GM18499 (cell line): Measurements from ENCODE around the gene POLE2.
"Not testable (repeated sequence)": the region's sequence is repeated elsewhere in the genome, so short reads cannot be mapped to it uniquely, and the experiment has no call there.

Source experiments
- ATAC-seq: cut with Tn5 transposase; IDR thresholded peaks from one replicate; pipeline ENCODE4 v1.9.1; 2021; ENCODE audit warnings: moderate number of reproducible peaks; ENCODE audit not compliant: insufficient read depth, unreplicated experiment

Gene POLE2, protein sequence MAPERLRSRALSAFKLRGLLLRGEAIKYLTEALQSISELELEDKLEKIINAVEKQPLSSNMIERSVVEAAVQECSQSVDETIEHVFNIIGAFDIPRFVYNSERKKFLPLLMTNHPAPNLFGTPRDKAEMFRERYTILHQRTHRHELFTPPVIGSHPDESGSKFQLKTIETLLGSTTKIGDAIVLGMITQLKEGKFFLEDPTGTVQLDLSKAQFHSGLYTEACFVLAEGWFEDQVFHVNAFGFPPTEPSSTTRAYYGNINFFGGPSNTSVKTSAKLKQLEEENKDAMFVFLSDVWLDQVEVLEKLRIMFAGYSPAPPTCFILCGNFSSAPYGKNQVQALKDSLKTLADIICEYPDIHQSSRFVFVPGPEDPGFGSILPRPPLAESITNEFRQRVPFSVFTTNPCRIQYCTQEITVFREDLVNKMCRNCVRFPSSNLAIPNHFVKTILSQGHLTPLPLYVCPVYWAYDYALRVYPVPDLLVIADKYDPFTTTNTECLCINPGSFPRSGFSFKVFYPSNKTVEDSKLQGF

DNA sequence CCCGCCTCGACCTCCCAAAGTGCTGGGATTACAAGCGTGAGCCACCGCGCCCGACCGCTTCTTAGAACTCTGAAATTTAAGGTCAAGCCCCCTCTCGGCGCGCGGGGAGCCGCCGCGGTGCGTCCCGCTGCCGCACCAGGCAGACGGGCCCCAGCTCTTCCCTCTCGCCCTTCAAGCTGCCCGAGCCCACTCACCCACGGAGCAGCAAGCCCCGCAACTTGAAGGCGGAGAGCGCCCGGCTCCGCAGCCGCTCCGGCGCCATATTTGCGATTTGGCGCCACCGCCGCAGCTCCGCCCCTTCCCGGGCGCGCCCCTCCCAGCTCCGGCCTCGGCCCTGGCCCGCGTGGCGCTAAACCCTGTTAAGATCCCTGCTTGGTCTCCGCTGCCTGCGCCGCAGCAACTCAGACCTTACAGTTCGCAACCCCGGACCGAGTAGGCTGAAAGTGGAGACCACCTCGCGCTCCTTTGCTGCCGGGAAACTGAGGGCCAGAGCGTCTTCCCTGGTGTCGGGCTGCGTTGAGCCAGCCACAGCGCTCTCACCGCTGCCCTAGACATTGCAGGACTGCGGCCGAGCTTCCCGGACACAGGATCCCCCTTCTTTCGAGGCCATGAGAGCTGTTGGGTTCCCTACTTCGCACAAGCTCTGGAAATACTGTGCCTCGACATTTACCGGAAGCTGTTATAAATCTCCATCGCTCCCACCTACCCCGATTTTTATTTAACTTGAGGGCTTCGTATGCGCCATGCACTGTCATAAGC is at the start of gene POLE2:
Gene POLE2, minus strand, starts transcription at position 273 of the 759 bp plus-strand sequence. Its CDS starts 11 bp downstream, at position 262.
- peak; percentile 41 for ATAC-seq

DNA sequence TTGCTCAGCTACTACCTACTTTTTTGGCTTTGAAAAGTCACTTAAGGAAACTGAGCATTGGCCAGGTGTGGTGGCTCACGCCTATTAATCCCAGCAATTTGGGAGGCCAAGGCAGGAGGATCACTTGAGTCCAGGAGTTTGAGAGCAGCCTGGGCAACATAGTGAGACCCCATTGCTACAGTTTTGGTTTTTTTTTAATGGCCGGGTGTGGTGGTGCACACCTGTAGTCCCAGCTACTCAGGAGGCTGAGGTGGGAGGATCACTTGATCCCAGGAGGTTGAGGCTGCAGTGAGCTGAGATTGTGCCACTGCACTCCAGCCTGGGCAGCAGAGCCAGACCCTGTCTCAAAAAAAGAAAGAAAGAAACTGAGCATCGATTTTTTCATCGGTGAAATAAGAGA is 47.7 kb upstream of the POLE2 start:
- ATAC-seq, result not testable (repeated sequence)

DNA sequence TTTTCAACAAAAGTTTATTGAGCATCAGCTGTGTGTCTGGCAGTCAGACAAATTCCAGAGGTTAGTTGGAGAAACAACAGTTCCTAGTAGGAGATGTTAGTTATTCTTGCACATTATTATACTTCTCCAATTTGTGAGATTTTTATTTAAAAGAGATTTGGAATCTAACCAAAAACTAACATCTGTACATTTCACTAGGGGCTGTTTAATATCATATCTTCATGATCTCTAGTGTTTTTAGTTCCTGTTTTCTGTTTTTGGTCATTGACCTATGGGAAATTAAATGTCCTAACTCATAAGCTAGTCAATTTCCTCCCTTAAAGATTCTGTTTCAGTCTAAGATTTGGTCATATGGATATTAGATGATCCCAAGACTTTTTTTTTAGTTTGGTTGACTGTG is 45.8 kb upstream of the POLE2 start:
- ATAC-seq, result no peak

DNA sequence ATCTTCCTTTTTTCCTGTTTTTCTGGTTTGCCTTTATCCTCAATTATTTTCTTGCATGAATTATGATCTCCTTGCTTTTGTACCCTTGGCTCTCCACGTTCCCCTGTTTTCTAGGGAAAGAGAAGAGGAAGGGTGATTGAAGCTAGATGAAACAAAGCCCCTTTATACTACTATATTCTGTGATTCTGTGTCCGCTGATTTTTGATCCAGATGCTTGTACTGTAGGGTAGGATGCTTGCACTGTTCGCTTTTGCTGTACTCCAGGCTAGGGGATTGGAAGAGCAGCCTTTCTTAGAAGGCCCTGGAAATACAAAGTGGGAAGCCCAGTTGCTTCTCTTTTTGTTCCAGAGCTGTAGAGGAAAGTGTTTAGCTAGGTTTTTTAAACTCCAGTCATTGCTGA is 44.9 kb upstream of the POLE2 start:
- ATAC-seq, result no peak

DNA sequence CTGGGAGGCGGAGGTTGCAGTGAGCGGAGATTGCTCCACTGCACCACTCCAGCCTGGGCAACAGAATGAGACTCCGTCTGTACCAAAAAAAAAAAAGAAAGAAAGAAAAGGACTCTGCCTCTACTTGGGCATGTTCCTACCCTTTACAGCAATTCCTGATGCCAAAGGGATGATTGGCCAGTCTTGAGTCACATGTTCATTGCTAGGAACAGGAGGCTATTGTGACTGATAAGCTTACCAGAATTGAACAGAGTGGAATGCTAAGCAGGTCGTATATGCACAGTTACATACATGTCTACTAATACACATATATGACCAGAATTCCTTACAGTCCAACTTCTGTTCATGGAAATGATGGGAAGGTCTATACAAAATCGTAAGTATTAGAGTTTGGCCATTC is 39.2 kb upstream of the POLE2 start:
- ATAC-seq, result no peak

DNA sequence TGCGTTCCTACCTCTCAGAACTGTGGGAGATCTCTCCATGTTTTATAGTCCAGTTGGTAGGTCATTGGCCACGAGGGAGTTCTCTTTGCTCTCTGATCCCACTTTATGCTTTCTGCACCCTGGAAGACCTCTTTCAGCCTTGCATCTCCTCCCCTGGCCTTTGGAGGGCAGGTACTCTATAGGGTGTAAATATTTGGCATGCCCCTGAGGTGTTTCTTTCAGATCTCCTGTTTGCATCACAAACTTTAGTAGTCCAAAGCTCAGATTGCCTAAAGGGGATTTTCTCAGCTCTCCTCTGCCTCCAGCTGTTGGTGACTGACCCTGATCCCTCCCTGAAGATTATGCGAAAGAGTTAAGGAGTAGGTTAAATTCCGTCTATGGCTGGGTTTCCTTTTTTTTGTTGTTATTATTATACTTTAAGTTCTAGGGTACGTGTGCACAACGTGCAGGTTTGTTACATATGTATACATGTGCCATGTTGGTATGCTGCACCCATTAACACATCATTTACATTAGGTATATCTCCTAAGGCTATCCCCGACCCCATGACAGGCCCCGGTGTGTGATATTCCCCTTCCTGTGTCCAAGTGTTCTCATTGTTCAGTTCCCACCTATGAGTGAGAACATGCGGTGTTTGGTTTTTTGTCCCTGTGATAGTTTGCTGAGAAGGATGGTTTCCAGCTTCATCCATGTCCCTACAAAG is 33.9 kb upstream of the POLE2 start:
- ATAC-seq, result not testable (repeated sequence)

DNA sequence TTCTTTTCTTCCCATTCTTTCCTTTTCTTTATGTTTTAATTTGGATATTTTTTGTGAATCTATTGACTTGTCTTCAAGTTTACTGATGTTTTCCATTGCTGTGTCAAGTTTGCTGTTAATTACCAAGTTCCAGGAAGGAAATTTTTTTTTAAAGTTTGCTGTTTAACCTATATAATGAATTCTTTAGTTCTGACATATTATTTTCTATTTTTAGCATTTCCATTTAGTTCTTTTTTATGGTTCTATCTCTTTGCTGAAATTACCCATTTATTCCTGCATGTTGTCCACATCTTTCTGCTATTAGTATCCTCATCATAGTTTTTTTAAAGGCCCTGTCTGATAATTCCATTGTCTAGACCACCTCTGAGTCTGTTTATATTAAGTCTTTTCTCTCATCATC is 32.7 kb upstream of the POLE2 start:
- no peak for ATAC-seq

DNA sequence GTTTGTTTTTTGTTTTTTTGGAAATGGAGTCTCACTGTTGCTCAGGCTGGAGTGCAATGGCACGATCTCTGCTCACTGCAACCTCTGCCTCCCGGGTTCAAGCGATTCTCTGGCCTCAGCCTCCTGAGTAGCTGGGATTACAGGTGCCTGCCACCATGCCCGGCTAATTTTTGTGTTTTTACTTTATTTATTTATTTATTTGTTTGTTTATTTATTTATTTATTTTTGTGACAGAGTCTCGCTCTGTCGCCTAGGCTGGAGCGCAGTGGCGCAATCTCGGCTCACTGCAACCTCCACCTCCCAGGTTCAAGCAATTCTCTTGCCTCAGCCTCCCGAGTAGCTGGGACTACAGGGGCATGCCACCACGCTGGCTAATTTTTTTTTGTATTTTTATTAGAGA is 23.0 kb upstream of the POLE2 start:
- not testable (repeated sequence) for ATAC-seq

DNA sequence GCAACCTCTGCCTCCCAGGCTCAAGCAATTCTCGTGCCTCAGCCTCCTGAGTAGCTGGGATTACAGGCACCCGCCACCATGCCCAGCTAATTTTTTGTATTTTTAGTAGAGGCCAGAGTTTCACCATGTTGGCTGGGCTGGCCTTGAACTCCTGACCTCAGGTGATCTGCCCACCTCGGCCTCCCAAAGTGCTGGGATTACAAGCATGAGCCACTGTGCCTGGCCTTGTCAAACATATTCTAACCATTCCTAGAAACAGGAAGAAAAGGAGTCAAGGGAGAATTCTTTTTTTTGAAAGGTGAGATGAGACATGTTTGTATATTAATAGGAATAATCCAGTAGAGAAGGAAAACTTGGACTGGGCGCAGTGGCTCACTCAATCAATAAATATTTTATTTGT is 16.5 kb upstream of the POLE2 start:
- ATAC-seq, result not testable (repeated sequence)

DNA sequence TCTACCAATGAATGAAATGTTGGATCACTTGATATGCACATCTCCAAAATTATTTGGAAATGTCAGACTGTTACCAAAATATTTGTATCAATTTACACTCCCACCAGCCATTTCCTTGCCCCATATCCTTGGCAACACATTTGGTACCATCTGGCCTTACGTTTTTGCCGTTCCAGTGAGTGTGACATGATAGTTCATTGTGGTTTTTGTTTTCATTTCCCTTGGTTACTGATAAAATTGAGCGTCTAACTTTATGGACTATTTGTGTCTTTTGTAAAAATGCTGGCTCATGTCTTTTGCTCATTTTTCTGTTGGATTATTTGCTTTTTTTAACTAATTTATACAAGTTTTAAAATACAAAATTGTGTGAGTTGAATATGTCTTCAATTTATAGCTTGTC is 16.0 kb upstream of the POLE2 start:
- ATAC-seq, result no peak

DNA sequence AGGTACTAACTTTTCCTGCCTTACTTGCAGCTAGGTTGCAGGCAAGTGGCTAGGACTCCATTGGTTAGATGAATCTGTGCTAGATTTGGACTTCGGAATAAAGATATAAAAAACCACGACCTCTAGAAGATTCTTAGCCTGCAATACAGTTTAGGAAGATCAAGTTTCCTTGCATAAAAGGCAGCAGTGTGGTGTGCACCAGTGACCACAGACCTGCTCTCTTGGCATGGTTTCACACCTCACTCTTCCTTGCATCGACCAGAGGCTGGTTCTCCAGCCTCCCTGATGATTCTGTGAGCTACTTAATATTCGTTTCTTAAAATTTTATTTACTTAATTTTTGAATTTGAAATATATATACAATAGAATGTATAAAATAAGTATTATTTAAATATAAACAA is 14.7 kb upstream of the POLE2 start:
- no peak for ATAC-seq

DNA sequence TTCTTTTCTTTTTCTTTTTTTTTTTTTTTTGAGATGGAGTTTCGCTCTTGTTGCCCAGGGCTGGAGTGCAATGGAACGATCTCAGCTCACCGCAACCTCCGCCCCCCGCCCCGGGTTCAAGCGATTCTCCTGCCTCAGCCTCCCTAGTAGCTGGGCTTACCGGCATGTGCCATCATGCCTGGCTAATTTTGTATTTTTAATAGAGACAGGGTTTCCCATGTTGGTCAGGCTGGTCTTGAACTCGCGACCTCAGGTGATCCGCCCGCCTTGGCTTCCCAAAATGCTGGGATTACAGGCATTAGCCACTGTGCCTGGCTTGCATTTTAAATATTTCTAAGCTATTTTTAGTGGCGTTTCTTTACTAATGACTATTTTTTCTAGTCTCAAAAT is 5.7 kb upstream of the POLE2 start:
- not testable (repeated sequence) for ATAC-seq

DNA sequence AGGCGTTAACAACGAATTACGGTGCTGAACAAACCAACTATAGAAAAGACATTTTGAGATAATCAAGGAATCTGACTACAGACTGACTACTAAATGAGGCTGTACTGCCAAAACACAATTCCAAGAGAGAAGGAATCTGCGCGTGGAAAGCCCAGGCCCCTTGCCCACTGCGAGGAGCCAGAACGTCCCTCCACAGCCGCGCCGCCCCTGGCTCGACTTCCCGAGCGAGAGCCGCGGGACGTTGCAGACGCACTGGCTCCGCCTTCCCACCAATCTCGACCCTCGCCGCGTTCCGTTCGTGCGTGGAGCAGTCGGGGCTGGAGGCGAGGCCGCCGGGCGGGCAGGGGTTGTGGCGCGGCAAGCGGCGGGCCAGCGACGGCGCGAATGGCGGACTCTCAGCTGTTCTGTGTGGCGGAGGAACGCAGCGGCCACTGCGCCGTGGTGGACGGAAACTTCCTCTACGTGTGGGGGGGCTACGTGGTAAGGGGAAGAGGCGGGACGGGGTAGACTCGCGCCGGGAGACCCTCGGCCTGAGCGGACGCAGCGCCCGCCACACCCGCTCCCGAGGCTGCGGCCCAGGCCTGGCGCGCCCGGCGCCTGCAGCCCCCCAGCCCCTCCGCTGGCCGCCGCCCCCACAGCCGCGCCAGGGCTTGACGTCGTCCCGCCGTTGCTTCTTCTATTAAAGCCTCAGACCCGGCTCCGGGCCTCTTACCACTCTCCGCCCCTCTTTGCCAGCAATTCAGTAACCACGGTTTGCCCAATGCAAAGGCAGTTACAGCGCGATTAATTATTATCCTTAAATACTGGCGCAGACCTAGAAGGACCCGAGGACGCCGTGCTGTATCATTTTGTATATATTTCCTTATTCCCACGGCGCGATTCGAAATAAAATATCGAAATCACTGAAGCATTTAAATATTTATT is 5.1 kb upstream of the POLE2 start, which contains the start of gene KLHDC1:
Gene KLHDC1, plus strand, starts transcription at position 310 of the 924 bp plus-strand sequence. Its CDS starts 75 bp downstream, at position 385.
- ATAC-seq, result peak; percentile 41

DNA sequence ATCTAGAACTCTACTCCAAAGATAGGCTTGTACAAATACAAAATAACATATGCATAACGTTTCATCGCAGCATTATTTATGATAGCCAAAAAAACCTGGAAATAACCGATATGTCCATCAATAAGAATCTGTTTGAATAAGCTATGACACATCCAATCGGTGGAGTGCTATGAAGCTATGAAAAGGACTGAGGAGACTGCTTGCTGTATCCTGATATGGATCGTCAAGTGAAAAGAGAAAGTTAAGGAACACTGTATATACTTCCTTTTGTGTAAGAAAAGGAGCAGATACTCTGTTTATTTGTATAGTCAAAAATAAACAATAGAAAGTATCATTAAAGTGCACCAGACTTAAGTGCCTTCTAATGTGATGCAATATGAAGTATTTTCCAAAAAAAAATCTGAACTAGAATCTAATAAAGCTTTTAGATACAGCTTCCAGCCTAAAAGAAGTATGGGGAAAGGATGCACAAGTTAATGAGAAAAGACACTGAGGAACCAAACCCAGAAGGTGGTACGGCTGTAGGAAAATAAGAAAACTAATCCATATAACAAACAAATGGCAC is 4.3 kb upstream of the POLE2 start:
- ATAC-seq, result no peak

DNA sequence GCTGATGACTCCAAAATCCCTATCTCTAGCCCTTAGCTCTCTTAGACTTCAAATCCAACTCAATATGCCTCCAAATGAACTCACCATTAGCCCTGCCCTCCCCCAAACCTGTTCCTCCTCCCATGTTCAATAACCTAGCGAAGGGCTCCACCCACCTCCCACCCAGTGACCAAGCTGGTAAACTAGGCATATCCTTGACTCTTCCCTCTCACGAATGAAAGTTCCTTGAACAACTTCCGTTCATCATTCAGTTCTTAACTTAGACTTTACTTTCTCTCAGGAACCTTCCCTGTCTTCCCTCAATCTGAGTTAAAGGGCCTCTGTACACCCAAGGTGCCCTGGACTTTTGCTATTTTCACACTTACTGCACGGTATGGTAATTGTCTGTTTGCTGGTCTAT is 3.0 kb upstream of the POLE2 start:
- no peak for ATAC-seq

DNA sequence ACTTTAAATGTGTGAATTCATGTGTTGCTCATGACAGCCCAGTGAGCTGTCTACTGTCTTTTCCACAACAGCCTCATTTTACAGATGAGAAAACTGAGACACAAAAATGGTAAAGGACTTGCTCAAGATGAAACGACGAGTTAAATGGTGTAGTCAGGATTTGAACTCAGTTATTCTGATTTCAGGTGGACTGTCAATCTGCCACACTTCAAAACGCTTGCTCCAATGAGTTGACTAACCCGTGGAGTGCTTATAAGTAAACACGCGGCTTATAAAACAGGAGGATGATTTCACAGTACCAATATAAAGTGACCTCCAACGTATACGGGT is 652 bp upstream of the POLE2 start:
- ATAC-seq, result no peak

DNA sequence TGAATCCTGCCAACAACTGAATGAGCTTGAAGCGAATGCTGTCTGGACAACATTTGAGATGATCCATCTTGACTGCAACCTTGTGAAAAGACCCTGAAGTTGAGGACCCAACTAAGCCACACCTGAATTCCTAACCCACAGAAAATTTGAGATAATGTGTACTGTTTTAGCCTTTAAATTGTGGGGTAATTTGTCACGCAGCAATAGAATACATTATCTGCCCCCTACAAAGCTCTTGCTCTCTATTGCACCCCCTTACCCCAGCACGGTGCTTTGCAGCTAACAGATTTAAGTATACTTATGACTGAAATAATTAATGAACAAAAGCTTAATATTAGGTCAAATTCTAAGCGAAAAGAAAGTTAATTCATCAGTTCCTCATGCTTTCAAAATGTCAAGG is 1.6 kb downstream of the POLE2 start:
- no peak for ATAC-seq

DNA sequence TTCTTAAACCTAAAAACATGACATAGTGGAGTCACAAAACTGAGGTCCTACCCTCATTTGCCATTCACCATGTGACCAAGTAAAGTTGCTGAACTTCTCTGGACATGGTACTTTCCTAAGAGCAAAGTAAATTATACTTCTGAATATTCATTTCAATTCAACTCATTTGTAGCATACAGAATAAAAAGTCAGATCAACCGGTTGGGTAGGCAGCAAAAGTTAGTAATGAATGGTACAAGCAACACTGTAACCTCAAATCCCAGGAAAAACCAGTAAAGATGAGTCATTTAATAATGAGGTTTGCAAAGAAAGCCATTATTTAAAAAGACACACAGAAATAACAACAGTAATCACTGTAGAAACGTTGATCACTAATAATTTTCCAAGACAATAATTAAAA is 8.7 kb downstream of the POLE2 start:
- ATAC-seq, result no peak

DNA sequence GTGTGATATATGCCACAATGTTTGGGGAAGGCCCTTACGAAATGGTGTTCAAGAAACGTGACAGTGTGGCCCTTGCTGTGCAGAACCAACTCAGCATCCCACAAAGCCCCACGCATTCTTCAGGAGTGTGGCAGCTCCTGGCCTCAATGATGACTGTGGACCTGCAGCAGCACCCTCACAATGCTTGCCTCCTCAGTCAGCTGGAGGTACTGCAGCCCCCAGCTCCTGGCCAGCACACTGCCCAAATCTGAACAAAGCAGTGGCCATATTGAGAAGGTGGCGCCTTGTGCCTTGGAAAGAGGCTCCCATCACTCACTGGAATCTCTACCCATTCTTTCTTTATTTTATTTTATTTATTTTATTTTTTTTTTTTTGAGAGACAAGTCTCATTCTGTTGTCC is 10.4 kb downstream of the POLE2 start:
- no peak for ATAC-seq
